T-helper 2 cell (primary cell): ENCODE measurements around the gene TEX54.
"Not testable (repeated sequence)": the region's sequence is repeated elsewhere in the genome, so short reads cannot be mapped to it uniquely, and the experiment has no call there.

Experiments used
- DNase-seq, 5 experiments: peaks; one replicate each; pipeline versions ENCODE4 v3.0.0 to v3.0.0-alpha.2; 2012 to 2022

TEX54 gene

DNA sequence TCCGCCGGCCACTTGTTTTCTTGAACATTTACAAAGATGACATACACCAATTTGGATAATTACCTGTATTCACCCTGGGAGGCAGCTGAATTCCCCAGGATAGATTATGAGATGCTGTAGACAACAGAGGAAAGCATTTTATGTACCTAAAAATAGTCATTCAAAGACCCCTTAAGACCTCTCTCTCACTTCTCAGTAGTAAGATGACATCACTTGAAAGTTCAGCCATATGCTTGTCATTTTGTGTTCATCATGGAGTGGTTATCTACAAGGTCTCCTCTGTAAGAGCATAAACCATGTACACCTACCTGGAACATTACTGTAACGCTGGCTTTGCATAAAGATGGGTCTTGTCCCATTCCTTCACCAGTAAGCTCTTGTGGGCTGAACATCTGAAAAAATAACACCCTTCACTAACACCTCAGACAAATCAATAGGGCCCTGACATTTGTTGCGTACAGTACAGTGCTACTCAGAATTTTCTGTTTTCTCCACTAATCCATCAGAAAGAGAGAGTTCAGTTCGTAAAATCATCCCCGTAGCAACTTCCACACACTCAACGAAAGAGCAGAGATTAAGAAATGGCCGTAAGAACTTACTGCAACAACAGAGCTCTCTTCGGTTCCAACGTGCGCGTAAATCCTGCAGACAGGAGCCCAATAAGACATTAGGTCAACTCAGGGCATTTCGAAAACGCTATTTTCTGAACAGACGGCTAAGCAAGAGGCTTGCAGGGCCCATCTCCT is 22.4 kb upstream of the TEX54 start:
- DNase-seq: peak in 1 of 5 experiments; percentile 42

DNA sequence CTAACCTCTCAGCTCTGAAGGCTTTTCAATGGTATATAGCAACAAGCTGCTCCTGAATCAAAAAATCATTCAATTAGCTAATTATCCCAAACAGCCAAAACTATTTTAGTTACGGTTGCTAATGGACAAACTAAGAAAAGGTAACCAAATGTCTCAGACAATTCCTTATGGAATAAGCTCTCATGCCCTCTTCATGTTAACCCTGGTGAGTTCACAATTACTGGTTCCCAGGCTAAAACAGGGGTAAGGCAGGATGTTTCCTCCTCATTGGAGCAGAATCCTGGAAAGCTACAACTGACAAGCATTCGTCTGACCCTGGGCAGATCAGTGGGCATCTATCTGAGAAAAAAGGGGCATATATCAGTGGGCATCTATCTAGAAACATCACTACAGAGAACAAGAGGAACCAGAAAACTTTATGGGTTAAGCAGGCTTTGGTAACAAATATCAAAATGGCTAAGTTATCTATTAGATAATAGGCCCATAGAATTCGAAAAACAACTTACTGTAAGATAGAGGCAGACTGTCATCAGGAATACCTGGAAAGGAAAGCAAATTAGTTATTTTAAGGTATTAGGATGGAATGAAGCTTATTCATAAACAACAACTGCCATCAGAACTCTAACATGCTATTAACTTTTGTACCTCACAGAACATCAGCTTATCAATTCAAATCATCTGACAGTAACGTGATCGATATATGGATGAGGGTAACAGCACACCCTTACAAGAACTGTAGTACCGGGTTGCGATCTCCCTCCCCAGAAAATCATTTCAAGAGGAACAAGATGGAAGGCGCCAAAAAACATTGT is 21.6 kb upstream of the TEX54 start:
- DNase-seq: peak in 1 of 5 experiments; percentile 44

DNA sequence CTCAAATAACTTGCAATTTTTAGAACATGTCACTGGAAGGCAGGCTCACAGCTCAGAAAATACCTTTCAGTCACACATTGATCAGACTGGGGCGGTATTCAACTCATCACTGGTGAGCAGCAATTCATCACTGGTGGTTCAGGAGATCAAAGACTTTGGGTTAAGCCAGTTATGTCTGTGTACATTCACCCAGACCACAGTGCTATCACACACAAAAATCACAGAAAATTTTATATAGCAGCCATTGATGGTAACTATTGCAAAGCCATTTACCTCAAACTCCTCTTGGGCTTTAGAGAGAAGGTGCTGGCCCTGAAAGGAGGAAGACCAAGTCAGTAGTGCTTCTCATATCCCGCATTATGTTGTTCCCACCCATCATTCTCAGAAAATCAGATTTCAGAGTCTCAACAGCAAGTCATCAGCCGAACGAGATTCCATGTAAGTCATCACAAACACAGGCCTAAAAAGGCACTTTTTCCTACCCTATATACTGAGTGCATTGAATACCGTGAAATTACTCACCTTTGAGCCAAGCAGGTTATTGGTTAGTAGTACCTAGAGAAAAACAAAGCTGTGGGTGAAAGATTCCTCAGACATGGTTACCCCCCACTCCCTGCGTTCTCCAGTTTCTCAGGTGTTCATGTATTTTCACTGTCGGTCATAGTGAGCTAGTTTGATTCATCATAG is 20.8 kb upstream of the TEX54 start:
- peak in 2 of 5 experiments; percentile 35 to 78 for DNase-seq

DNA sequence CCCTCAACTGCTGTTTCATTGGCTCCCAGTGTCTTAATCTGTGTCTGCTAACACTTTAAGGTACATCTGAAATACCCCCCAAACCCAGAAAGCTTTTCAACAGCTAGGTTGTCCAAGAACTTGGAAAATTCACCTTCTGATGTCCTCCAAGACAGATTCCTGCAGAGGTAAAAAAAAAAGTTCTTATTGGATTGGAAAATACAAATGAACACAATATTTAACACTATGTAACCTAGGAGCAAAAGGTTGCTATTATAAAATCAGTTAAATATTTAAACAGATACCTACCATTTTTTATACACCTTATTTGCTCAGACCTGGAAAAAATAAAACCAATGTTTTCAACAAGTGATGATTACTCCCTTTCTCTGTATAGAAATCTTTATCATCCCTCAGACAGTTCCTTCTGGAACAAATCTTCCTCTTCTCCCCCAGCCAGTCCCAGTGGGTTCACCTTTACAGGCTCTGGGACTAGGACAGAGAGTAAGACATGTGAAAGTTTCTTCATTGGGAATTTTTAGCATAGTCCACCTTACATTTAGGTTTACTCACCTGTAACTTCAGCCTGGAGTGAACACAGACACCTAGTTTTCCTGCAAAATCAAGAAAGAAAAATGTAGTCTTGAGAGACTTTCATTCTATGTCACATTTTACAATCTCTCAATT is 20.0 kb upstream of the TEX54 start:
- DNase-seq: no peak

DNA sequence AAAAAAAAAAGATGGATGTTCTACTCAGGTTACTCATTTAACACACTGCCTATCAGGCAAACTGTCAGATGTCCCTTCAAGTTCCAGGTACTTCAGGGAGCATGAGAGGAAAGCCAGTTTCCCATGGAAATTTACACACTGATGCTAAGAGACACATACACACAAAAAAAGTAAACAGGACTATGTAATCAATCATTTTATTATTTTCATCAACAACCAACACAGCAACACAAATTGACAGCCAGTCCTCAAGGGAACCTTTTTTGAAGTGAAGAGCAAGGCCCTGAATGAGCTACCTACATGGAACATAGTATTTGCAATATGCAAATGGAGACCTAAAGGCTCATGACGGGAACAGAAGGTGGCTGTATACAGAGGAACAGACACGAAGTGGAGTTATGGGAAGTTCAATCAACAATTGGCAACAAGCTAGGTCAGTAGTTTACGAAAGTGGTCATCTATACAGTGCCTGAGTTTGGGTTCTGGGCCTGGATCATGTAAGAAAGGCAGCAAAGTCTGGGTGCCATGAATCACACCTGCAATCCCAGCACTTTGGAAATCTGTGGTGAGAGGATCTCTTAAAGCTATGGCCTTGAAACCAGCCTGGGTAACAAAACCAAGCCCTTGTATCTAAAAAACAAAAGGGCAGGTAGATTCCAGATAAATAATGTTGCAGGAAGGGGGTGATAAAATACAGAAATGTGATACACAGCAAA is 19.3 kb upstream of the TEX54 start:
- no peak for DNase-seq

DNA sequence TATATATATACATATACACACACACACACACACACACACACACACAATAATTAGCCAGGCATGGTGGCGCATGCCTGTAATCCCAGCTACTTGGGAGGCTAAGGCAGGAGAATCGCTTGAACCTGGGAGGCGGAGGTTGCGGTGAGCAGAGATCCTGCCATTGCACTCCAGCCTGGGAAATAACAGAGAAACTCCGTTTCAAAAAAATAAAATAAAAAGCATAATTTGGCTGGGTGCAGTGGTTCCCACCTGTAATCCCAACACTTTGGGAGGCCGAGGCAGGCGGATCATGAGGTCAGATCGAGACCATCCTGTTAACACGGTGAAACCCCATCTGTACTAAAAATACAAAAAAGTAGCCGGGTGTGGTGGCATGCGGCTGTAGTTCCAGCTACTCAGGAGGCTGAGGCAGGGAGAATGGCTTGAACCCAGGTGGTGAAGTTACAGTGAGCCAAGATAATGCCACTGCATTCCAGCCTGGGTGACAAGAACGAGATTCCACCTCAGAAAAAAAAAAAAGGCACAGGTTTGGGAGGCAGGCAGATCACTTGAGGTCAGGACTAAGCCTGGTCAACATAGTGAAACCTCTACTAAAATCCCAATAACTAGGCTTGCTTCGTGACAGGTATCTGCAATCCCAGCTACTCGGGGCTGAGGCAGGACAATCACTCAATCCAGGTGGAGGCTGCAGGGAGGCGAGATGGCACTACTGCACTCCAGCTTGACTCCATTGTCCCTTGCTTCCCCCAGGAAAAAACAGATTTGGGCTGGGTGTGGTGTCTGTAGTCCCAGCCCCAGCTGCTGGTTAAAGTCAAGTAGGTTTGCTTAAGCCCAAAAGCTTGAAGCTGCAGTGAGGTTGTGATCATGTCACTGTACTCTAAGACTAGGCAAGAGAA is 18.5 kb upstream of the TEX54 start:
- peak in 1 of 5 experiments; percentile 24 for DNase-seq

DNA sequence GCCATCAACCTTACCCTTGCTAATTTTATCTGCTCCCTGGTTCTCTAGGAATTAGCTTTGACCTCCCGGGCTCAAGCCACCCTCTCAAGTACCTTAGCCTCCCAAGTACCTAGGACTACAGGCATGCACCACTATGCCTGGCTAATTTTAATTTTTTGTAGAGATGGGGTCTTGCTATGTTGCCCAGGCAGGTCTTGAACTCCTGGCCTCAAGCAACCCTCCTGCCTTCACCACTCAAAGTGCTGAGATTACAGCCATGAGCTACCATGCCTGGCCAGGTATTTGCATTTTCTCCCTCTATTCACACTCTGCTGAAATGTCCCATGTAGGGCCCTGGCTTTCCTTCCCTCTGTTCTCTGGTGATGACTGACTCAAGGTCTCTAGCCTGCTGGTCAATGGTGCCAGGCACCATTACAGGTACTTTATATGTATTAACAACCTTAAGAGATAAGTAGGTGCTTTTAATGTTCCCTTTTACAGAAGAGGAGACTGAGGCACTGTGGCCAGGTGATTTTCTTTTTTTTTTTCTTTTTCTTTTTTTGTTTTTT is 15.2 kb upstream of the TEX54 start:
- no peak for DNase-seq

DNA sequence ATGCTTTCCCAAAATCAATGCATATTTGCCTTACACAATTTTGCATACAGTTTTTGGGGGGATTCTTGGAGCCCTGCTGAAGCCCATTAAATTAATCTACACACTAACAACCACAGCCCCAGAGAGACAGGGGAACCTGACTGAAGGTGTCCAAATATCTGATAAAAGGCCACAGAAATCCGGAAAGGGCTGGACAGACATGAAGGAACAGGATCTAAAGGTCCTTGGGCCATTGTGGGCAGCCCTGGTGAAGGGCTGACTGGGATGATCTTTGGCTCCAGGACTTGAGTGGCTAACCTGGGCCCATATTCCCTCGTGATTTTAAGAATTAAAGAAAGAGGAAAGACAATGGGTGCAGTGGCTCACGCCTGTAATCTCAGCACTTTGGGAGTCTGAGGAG is 13.5 kb upstream of the TEX54 start:
- DNase-seq: no peak

DNA sequence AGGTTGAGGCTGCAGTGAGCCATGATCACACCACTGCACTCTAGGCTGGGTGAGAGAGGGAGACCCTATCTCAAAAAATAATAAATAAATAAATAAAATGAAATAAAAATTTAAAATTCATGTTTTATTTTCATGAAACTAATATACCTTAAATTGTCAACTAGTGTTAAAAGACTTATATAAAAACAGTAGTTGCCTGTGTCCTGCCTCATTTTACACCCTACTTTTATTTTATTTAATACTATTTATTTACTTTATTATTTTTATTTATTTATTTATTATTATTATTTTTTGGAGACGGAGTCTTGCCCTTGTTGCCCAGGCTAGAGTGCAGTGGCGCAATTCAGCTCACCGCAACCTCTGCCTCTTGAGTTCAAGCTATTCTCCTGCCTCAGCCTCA is 11.5 kb upstream of the TEX54 start:
- DNase-seq: no peak

DNA sequence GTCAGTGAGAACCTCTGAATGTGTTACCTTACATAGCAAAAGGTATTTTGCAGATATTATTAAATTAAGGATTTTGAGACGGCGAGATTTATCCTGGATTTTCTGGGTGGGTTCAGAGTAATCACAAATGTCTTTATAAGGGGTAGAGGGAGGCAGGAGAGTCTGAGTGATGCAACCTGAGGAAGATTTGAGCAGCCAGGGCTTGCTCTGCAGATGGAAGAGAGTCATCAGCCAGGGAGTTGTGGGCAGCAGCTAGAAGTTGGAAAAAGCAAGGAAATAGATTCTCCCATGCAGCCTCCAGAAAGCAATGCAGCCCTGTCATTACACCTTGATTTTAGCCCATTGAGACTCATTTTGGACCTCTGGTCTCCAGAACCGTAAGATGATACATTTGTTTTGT is 10.8 kb upstream of the TEX54 start:
- DNase-seq: no peak

DNA sequence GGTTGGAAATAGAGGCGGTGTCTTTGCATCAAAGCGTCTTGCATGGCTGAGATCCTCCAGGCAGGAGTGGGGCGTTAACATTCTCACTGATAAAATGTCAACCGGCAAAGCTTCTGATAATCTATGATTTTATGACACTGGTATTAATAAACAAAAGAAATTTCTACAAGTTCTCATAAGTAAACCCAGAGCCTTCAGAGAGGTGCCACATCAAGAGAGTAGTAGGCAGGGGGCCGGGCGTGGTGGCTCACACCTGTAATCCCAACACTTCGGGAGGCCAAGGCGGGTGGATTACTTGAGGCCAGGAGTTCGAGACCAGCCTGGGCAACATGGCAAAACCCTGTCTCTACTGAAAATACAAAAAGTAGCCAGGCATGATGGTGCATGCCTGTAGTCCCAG is 10.2 kb upstream of the TEX54 start:
- DNase-seq: not testable (repeated sequence)

DNA sequence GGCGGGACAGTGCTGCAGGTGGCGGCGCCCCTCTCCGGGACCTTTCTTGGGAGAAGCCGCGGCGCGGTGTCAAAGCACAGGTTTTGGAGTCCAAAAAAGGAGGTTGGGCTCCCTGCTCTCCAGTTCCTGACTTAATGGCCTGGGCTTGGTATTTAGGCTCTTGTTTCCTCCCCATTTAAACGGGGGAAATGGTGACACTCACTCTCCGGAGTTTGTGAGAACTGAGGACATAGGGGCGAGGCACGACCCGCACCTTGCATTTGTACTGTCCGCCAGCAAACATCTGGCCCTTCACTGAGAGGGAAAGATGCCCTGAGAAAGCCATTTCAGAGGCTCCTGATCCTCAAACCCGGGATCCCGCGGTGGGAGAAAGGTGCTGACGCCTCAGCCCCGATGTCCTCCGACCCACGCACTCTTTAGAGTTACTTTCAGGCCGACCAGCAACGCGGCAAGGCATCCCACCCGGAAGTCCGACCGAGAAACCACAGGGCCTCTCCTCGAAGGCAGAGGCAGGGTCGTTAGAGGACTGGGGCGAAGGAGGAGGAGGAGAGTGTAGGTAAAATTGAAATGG is 9.6 kb upstream of the TEX54 start:
- peak in 2 of 5 experiments; percentile 17 to 64 for DNase-seq

DNA sequence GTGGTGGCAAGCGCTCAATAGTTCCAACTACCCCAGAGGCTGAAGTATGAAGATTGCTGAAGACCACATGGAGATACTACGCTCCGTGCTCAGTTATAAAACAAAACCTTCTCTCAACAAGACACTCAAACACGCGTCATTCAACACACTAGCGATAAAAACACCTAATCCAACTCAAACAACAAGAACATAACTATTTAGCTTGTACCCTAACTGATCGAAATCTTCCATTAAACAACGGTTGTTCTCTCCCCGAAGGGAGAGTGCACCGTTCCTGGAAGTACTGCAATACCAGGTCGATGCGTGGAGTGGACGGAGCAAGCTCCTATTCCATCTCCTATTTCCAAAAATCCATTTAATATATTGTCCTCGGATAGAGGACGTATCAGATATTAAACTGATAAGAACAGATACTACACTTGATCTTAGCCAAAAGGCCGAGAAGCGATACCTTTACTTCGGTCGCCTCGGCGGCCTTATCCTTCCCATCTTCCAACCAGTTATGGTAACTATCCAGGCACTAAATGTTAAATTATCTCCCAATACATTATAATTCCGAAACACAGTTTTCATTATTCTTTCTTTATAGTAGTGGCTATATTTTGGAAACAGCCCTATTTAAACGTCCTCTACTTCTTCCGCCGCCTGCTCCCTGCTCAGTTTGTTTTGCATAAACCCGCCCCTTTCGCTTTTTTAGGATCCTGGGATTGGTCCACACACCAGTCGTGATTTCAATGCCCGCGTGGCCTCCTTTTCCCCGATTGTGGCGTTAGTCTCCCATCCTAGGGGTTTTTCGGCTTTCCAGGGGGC is 8.9 kb upstream of the TEX54 start:
- DNase-seq: peak; percentile 42 to 99 (median 74)

DNA sequence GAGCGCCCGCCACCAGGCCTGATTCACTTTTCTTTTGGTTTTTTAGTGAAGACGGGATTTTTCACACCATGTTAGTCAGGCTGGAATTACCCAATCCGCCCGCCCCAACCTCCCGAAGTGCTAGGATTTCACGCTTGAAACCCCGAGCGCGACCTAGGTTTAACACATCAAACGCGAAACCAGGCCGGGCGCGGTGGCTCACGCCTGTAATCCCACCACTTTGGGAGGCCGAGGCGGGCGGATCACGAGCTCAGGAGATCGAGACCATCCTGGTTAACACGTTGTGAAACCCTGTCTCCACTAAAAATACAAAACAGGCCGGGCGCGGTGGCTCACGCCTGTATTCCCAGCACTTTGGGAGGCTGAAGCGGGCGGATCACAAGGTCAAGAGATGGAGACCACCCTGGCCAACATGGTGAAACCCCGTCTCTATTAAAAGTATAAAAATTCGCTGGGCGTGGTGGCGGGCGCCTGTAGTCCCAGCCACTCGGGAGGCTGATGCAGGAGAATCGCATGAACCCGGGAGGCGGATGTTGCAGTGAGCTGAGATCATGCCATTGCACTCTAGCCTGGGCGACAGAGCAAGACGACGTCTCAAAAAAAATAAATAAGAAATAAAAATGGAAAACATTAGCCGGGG is 8.2 kb upstream of the TEX54 start:
- peak; percentile 52 to 91 (median 71) for DNase-seq

DNA sequence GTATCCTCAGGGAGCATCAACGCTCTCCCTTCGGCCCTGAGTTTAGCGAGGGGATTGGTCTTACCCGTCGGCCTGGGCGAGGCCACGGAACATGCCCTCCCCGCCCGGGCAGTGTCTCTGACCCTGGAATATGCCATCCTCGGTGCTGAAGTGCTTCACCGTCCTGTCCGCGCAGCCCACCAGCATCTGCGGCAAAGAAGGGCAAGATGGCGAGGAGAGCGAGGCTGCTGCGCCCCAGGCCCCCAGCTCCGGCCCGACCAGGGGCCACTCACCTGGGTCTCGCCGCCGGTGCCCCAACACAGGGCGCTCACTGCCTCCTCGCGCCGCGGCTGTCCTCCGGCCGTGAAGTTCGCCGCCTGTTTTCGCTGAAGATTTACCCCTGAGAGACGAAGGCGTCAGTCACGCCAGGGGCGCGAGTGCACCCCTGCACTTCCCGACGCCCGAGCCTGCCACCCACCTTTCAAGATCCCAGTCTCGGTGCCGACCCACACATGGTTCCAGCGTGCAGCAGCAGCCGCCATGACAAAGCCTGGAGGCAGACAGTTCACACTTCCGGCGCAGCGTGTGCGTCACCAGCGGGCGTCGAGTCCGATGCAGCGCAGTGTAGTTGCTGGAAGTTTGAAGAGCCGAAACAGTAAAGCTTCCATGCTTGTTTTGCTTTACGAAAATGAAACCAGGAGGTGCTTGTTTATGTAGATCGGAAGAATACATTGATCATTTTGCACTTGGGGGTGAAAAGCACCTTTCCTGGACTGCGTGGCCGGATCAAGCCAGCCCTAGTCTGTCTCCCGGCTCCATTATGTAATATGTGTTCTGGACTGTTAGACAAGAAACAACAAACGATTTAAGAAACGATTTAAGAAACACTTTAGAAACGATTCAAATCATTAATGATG is 6.7 kb upstream of the TEX54 start, which contains the start of gene WDR74:
WDR74 (minus strand) TSS at position 541 of the 896 bp plus-strand sequence; CDS start at position 521, 20 bp downstream.
- DNase-seq: peak; percentile 75 to 98 (median 88)

DNA sequence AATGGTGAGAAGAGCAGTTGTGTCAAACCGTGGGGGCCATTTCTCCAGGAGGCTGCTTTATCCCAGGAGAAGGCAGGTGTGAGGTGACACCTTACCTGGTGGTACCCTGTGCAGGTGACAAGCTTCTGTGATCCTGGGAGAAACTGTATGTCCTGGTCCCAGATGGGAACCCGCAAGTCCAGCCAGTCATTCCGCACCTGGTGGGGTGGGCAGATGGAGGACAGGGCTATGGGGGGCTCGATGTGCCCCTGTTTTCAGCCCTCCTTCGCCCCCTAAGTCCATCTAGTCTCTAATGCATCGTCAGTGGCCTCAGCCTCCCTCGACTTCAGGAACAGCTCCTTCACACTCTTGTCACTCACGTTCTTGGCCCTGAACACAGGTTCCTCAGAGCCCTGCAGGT is 2.7 kb upstream of the TEX54 start:
- no peak for DNase-seq

DNA sequence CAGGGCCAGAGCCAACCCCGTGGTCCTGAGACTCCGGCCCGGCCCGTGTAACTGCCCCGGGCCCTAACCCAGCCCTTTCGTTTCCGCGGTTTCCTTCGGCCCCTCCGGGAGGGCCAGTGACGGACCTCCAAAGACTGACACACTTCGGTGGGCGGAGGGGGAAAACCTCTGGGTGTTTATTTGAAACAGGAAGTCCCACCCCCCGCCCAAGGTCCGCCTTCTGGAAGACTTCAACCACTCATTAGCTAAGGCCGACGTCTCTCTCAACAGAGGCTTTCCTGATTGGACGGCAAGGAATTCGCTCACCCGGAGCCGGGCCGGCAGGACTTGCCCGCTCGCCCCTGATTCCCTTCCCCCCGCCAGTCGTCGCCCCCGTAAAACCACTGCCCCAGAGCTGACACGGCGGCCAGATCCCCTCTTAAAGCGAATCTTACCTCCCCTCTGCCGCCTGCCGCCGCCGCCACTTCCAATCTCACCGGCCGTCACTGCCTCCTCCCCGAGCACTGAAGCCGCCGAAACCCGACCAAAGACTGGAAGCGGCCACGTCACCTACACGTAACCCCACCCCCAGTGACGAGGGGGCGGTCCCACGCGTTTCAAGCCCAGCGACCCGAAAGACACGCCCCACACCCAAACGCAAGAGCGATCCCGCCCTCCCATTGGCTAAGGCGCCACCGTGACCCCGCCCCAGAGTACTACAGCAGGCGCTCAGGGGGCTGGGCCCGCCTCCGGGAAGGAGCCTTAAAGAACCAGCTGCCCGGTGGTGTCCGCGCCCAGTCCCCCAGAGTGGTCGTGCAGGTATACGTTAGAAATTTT is 913 bp downstream of the TEX54 start, which contains the start of gene STX5:
STX5 (minus strand) TSS at position 532 of the 816 bp plus-strand sequence. CDS start 808 bp downstream, outside the sequence.
- DNase-seq: peak; percentile 98 to 100 (median 99)
